Fibroblast of lung (primary cell): ENCODE data around the gene UBA7.

Source experiments
- CTCF ChIP-seq, 2 donors: IDR thresholded peaks in 1 of 2; conservative IDR thresholded peaks in 1 of 2; 1 replicate in 1 of 2; 2 replicates in 1 of 2; pipeline ENCODE4 v1.5.1; 2011 to 2012; ENCODE audit warnings: low read length in 2 of 2, control low read depth in 1 of 2, inconsistent platforms in 1 of 2, low read depth in 1 of 2, mild to moderate bottlenecking in 1 of 2
- EZH2 ChIP-seq: IDR thresholded peaks from 2 replicates; pipeline ENCODE4 v1.5.1; 2012; ENCODE audit warnings: low read length, control low read depth, mild to moderate bottlenecking; ENCODE audit errors: missing control alignments

DNA sequence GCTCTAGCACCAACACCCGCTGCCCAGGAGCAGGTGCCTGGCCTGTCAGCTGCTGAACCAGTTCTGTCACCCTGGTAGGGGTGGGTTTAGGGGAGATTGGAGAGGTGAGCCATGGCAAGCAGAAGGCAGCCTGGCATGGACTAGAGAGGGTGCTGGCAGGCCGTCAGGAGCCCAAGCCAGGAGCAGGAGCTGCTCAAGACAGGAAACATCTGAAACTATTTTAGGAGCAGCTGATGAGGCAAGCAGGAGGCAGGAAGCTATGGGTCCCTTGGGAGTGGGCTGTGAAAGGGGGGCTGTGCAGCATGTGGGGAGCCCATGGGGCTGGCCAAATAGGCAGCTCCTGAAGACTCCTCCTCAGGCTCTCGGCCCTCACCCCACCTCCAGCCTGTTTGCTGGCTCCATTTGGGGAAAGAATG is 8.4 kb downstream of the UBA7 start:
- TF ChIP-seq CTCF (conservative IDR thresholded peaks at IDR 0.05 in 1 of 2, IDR thresholded peaks at IDR 0.05 in 1 of 2; ENCODE audit: low read depth in 1 of 2, low read length in 2 of 2) (no peak), EZH2 (no peak)
